Coronary artery (tissue), 2 donors: ENCODE measurements around the gene SLC43A2.
"Not testable (repeated sequence)": the region's sequence is repeated elsewhere in the genome, so short reads cannot be mapped to it uniquely, and the experiment has no call there.

Experiments
- DNase-seq: peaks from one replicate; pipeline ENCODE4 v3.0.0-alpha.2; 2017; ENCODE audit warnings: low spot score
- H3K27ac ChIP-seq, 2 donors: fragments of 200-600 bp; sonication (generic); one replicate each; pipeline ENCODE4 v1.5.1; 2016 to 2019
- H3K4me3 ChIP-seq: fragments of 200-600 bp; sonication (generic); 2 replicates; pipeline ENCODE4 v1.5.1; 2016; ENCODE audit warnings: mild to moderate bottlenecking, moderate library complexity
- CTCF ChIP-seq: fragments of 200-600 bp; sonication (generic); IDR thresholded peaks from one replicate; pipeline ENCODE4 v1.5.1; 2019; ENCODE audit warnings: antibody characterized with exemption

SLC43A2 gene

GRCh38 chr17:1574697-1575471 is 53.8 kb downstream of the SLC43A2 start:
- DNase-seq = no peak
- Histone ChIP-seq H3K27ac (peak overlapping the region; percentile 49 to 82), H3K4me3 (peak overlapping the region; percentile 35)
- TF ChIP-seq CTCF = peak; percentile 35

- peak; percentile 95 for TF ChIP-seq CTCF
- peak overlapping the region; percentile 49 to 82 for H3K27ac ChIP-seq
- peak overlapping the region; percentile 35 for H3K4me3 ChIP-seq
- DNase-seq = peak; percentile 92
These were observed 54.5 kb downstream of the SLC43A2 start for GRCh38 chr17:1573932-1574696.

GRCh38 chr17:1572646-1573045 is 56.0 kb downstream of the SLC43A2 start:
- not testable (repeated sequence) for DNase-seq, H3K27ac ChIP-seq, H3K4me3 ChIP-seq

- Histone ChIP-seq H3K27ac (no peak overlapping the region), H3K4me3 (no peak overlapping the region)
- no peak for TF ChIP-seq CTCF
- no peak for DNase-seq
These were observed 57.3 kb downstream of the SLC43A2 start for GRCh38 chr17:1571341-1571704.

- Histone ChIP-seq H3K4me3 (no peak overlapping the region), H3K27ac (no peak overlapping the region)
- TF ChIP-seq CTCF = no peak
- no peak for DNase-seq
These were observed 59.5 kb downstream of the SLC43A2 start for GRCh38 chr17:1568950-1569810.

- H3K4me3 ChIP-seq = no peak overlapping the region
- no peak overlapping the region for H3K27ac ChIP-seq
- no peak for TF ChIP-seq CTCF
- no peak for DNase-seq
These were observed 62.0 kb downstream of the SLC43A2 start for GRCh38 chr17:1566505-1567199.
